ENCODE measurements around the gene UHRF1.

UHRF1 gene

GRCh38 chr19:5005096-5005495, 95.8 kb downstream of the UHRF1 start:
- no peak for DNase-seq (ENCODE audit: low read depth)
- TF ChIP-seq CTCF (conservative IDR thresholded peaks at IDR 0.05; ENCODE audit: control insufficient read depth, insufficient read depth, low read depth, low read length): no peak
- no peak overlapping the region for H3K4me3 ChIP-seq (ENCODE audit: control insufficient read depth, low read depth, low read length)

- TF ChIP-seq CTCF (conservative IDR thresholded peaks at IDR 0.05; ENCODE audit: control insufficient read depth, insufficient read depth, low read depth, low read length): no peak
- peak; percentile 46 for DNase-seq (ENCODE audit: low read depth)
- H3K4me3 ChIP-seq (ENCODE audit: control insufficient read depth, low read depth, low read length): no peak overlapping the region
Observed at GRCh38 chr19:5006201-5006600, 96.9 kb downstream of the UHRF1 start.

GRCh38 chr19:5006821-5007220, 97.5 kb downstream of the UHRF1 start:
- no peak for TF ChIP-seq CTCF (conservative IDR thresholded peaks at IDR 0.05; ENCODE audit: control insufficient read depth, insufficient read depth, low read depth, low read length)
- H3K4me3 ChIP-seq (ENCODE audit: control insufficient read depth, low read depth, low read length): no peak overlapping the region
- DNase-seq (ENCODE audit: low read depth): no peak

Data from fibroblast of mammary gland (primary cell).